ENCODE measurements around the gene APAF1.

APAF1 gene

GRCh38 chr12:98671459-98671858 is 26.4 kb downstream of the APAF1 start:
- DNase-seq (ENCODE audit: low spot score): no peak

- no peak for DNase-seq (ENCODE audit: low spot score)
Measured at GRCh38 chr12:98674841-98675240, 29.8 kb downstream of the APAF1 start.

- no peak for DNase-seq (ENCODE audit: low spot score)
Measured at GRCh38 chr12:98678236-98678945, 33.3 kb downstream of the APAF1 start.

- DNase-seq (ENCODE audit: low spot score): no peak
Measured at GRCh38 chr12:98678946-98679610, 34.0 kb downstream of the APAF1 start.

- no peak for DNase-seq (ENCODE audit: low spot score)
Measured at GRCh38 chr12:98679611-98680005, 34.5 kb downstream of the APAF1 start.

GRCh38 chr12:98684199-98684598 is 39.1 kb downstream of the APAF1 start:
- DNase-seq (ENCODE audit: low spot score): no peak

GRCh38 chr12:98686603-98687002 is 41.5 kb downstream of the APAF1 start:
- no peak for DNase-seq (ENCODE audit: low spot score)

- DNase-seq (ENCODE audit: low spot score): no peak
Measured at GRCh38 chr12:98691351-98691750, 46.3 kb downstream of the APAF1 start.

- DNase-seq (ENCODE audit: low spot score): peak; percentile 23
Measured at GRCh38 chr12:98696036-98696646, 51.1 kb downstream of the APAF1 start.

GRCh38 chr12:98697209-98697608 is 52.1 kb downstream of the APAF1 start:
- DNase-seq (ENCODE audit: low spot score): no peak

GRCh38 chr12:98698603-98699463 is 53.7 kb downstream of the APAF1 start:
- peak; percentile 38 for DNase-seq (ENCODE audit: low spot score)

- no peak for DNase-seq (ENCODE audit: low spot score)
Measured at GRCh38 chr12:98699586-98699985, 54.5 kb downstream of the APAF1 start.

GRCh38 chr12:98701166-98701565 is 56.1 kb downstream of the APAF1 start:
- no peak for DNase-seq (ENCODE audit: low spot score)

- no peak for DNase-seq (ENCODE audit: low spot score)
Measured at GRCh38 chr12:98709022-98709421, 63.9 kb downstream of the APAF1 start.

GRCh38 chr12:98714426-98714825 is 69.3 kb downstream of the APAF1 start:
- DNase-seq (ENCODE audit: low spot score): no peak

GRCh38 chr12:98719515-98720504 is 74.7 kb downstream of the APAF1 start:
- DNase-seq (ENCODE audit: low spot score): no peak

- no peak for DNase-seq (ENCODE audit: low spot score)
Measured at GRCh38 chr12:98721204-98721702, 76.2 kb downstream of the APAF1 start.

GRCh38 chr12:98724384-98725155 is 79.5 kb downstream of the APAF1 start:
- DNase-seq (ENCODE audit: low spot score): no peak

GRCh38 chr12:98725476-98726247 is 80.6 kb downstream of the APAF1 start:
- DNase-seq (ENCODE audit: low spot score): peak; percentile 78

Measured in iPS-NIHi11 (cell line).